Measurements from ENCODE around the gene ENTPD7. TPM values are rescaled to one million over a fixed set of nuclear protein-coding genes. Genes with fewer than 3 reads are reported as not detected.

ENTPD7 gene
- total and polyA plus RNA-seq, 10 of the 15 experiments (the other 5 are each of a cell fraction or from before 2014, with no cell fraction given): 0.73 to 6.7 (median 5.2) TPM

DNA sequence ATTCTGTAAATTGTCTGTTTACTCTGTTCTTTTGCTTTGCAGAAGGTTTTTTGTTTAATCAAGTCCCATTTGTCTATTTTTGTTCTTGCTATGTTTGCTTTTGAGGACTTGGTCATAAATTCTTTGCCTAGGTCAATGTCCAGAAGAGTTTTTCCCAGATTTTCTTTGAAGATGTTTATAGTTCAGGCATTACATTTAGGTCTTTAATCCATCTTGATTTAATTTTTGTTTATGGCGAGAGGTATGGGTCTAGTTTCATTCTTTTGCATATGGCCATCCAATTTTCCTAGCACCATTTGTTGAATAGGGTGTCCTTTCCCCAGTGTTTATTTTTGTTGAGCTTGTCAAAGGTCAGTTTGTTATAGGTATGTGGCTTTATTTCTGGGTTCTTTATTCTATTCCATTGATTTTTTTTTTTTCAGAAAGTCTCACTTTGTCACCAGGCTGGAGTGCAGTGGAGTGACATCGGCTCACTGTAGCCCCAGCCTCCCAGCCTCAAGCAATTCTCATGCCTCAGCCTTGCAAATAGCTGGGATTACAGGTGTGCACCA, 11.6 kb upstream of the ENTPD7 start (continued):
- TF ChIP-seq, protein P1, sequence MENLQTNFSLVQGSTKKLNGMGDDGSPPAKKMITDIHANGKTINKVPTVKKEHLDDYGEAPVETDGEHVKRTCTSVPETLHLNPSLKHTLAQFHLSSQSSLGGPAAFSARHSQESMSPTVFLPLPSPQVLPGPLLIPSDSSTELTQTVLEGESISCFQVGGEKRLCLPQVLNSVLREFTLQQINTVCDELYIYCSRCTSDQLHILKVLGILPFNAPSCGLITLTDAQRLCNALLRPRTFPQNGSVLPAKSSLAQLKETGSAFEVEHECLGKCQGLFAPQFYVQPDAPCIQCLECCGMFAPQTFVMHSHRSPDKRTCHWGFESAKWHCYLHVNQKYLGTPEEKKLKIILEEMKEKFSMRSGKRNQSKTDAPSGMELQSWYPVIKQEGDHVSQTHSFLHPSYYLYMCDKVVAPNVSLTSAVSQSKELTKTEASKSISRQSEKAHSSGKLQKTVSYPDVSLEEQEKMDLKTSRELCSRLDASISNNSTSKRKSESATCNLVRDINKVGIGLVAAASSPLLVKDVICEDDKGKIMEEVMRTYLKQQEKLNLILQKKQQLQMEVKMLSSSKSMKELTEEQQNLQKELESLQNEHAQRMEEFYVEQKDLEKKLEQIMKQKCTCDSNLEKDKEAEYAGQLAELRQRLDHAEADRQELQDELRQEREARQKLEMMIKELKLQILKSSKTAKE (IDR thresholded peaks at IDR 0.05; ENCODE audit: low read depth, poor library complexity, severe bottlenecking): no peak

GRCh38 chr10:99648717-99649116, 10.6 kb upstream of the ENTPD7 start:
- ChIA-PET POLR2A (no interaction called here), CTCF (interaction anchor here (0.6 kb wide), 1 partner anchor 26 kb away, joined by 3 read pairs; no protein-coding TSS in a partner anchor), SMC1A (ENCODE audit: uncharacterized antibody, unreplicated experiment) (no interaction called here), RAD21 (ENCODE audit: unreplicated experiment) (no interaction called here)
- FAIRE-seq (no peak), DNase-seq (ENCODE audit: low read depth, low spot score) (no peak), ATAC-seq (no peak)
- BruUV-seq (replicated peaks): no TSS peak
- no peaks in the 10 kb centered on the region for H3K9me3 ChIP-seq (replicated peaks; ENCODE audit: control insufficient read depth, insufficient read depth, low read length)
- no peaks in the 10 kb centered on the region for H3K79me2 ChIP-seq (ENCODE audit: control insufficient read depth, insufficient read depth, low read length)
- in situ Hi-C loops (cut with MboI) (no loop called here), intact Hi-C loops (cut with micrococcal nuclease; ENCODE audit: unreplicated experiment) (no loop called here)
- no peak overlapping the region for H2AFZ ChIP-seq (ENCODE audit: control insufficient read depth, low read depth, low read length)
- H3K9ac ChIP-seq (ENCODE audit: control insufficient read depth, insufficient read depth, low read length): no peak overlapping the region
- no peaks in the 10 kb centered on the region for H4K20me1 ChIP-seq (ENCODE audit: control insufficient read depth, insufficient read depth)
- WGBS (ENCODE audit: insufficient coverage, insufficient replicate concordance, low lambda C conversion rate, missing lambda C conversion rate): 0% methylated on average over 1 of the region's 1 CpG
- H3K27me3 ChIP-seq (replicated peaks in 1 of 2; ENCODE audit: control insufficient read depth in 2 of 2, insufficient read depth in 2 of 2, low read length in 1 of 2): no peaks in the 10 kb centered on the region
- no peaks in the 10 kb centered on the region for H3K4me1 ChIP-seq (ENCODE audit: control insufficient read depth, insufficient read depth, low read length)
- H3K27ac ChIP-seq (ENCODE audit: control insufficient read depth, insufficient read depth): no peak overlapping the region
- no peak overlapping the region for H3K4me3 ChIP-seq
- no peaks in the 10 kb centered on the region for H3K36me3 ChIP-seq (ENCODE audit: control insufficient read depth in 2 of 2, insufficient read depth in 2 of 2, low read length in 1 of 2)
- H3K4me2 ChIP-seq (ENCODE audit: control insufficient read depth, insufficient read depth): no peak overlapping the region
- no peak for TF ChIP-seq KAT2A (conservative IDR thresholded peaks at IDR 0.05; ENCODE audit: control insufficient read depth, low read depth, low read length)
- TF ChIP-seq, protein P2, sequence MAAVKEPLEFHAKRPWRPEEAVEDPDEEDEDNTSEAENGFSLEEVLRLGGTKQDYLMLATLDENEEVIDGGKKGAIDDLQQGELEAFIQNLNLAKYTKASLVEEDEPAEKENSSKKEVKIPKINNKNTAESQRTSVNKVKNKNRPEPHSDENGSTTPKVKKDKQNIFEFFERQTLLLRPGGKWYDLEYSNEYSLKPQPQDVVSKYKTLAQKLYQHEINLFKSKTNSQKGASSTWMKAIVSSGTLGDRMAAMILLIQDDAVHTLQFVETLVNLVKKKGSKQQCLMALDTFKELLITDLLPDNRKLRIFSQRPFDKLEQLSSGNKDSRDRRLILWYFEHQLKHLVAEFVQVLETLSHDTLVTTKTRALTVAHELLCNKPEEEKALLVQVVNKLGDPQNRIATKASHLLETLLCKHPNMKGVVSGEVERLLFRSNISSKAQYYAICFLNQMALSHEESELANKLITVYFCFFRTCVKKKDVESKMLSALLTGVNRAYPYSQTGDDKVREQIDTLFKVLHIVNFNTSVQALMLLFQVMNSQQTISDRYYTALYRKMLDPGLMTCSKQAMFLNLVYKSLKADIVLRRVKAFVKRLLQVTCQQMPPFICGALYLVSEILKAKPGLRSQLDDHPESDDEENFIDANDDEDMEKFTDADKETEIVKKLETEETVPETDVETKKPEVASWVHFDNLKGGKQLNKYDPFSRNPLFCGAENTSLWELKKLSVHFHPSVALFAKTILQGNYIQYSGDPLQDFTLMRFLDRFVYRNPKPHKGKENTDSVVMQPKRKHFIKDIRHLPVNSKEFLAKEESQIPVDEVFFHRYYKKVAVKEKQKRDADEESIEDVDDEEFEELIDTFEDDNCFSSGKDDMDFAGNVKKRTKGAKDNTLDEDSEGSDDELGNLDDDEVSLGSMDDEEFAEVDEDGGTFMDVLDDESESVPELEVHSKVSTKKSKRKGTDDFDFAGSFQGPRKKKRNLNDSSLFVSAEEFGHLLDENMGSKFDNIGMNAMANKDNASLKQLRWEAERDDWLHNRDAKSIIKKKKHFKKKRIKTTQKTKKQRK (IDR thresholded peaks at IDR 0.05; ENCODE audit: low read depth, low read length): no peak
- no peak for TF ChIP-seq LARP7 (IDR thresholded peaks at IDR 0.05)
- no peak for TF ChIP-seq REST (IDR thresholded peaks at IDR 0.05; ENCODE audit: low read depth, low read length)
- TF ChIP-seq ZNF24 (IDR thresholded peaks at IDR 0.05): no peak
- TF ChIP-seq HDAC2 (IDR thresholded peaks at IDR 0.05): no peak
- no peak for TF ChIP-seq POLR2AphosphoS5 (IDR thresholded peaks at IDR 0.05; ENCODE audit: low read length)
- no peak for TF ChIP-seq SREBF1 (IDR thresholded peaks at IDR 0.05; ENCODE audit: low read length)
- no peak for TF ChIP-seq SP1 (IDR thresholded peaks at IDR 0.05; ENCODE audit: low read depth, low read length)
- TF ChIP-seq FOXM1 (IDR thresholded peaks at IDR 0.05; ENCODE audit: low read depth, low read length): no peak
- TF ChIP-seq POU2F2 (IDR thresholded peaks at IDR 0.05; ENCODE audit: borderline replicate concordance, low read depth, low read length): no peak
- TF ChIP-seq STAT3 (IDR thresholded peaks at IDR 0.05; ENCODE audit: low read depth, low read length): no peak
- no peak for TF ChIP-seq CEBPB (IDR thresholded peaks at IDR 0.05; ENCODE audit: borderline replicate concordance in 1 of 2, low read depth in 2 of 2, low read length in 2 of 2)
